ENCODE data around the gene MAK. TPM values are rescaled to one million over a fixed set of nuclear protein-coding genes. Genes with fewer than 3 reads are reported as not detected.
"Not testable (repeated sequence)": the region's sequence is repeated elsewhere in the genome, so short reads cannot be mapped to it uniquely, and the experiment has no call there.

The MAK gene
- polyA plus RNA-seq, 2 of the 4 experiments (the other 2 are of a cell fraction) = 0.05 to 0.09 TPM

DNA sequence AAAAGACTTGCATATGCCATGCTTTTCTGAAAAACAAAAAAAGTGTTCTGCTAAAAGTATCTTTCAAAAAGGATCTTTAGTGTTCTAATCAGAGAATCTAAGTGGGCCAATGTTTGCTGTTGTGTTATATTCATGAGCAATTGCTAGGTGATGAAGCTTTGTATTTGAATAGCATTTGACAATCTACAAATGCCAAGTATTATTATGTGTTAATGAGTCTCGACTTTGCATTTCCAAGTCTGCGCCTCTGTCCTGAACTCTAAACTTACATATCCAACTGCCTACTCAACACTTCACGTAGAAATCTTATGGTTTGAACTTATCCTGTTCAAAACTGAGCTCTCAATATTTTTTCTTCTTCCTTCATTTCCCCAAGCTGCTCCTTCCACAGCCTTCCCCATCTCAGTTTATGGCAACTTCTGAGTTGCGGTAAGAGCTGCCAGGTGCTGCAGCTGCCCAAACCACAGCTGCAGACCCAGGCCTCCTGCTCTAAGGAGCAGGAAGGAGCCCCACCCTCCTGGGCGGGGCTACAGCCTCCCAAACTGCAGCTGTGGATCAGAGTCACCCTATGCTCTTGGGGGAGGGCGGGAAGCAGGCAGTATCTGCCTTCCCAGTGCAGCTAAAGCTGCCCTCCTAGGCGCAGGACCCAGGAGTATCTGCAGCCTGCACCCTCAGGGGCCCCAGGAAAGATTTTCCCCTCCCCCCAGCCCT lies 16.7 kb upstream of the MAK start:
- no peaks in the 10 kb centered on the region for H3K4me1 ChIP-seq
- DNase-seq (ENCODE audit: low read depth in 1 of 2, low spot score in 1 of 2) (no peak), FAIRE-seq (no peak), ATAC-seq (no peak)
- H3K4me2 ChIP-seq = no peak overlapping the region
- TF ChIP-seq ZFP36 (IDR thresholded peaks at IDR 0.05; ENCODE audit: borderline replicate concordance, partially characterized antibody) = no peak
- TF ChIP-seq TP53 (CRISPR knock-in tag; IDR thresholded peaks at IDR 0.05) = no peak
- TF ChIP-seq, protein P1, sequence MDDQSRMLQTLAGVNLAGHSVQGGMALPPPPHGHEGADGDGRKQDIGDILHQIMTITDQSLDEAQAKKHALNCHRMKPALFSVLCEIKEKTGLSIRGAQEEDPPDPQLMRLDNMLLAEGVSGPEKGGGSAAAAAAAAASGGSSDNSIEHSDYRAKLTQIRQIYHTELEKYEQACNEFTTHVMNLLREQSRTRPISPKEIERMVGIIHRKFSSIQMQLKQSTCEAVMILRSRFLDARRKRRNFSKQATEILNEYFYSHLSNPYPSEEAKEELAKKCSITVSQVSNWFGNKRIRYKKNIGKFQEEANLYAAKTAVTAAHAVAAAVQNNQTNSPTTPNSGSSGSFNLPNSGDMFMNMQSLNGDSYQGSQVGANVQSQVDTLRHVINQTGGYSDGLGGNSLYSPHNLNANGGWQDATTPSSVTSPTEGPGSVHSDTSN (IDR thresholded peaks at IDR 0.05) = no peak
- no peak for TF ChIP-seq ZC3H11A (IDR thresholded peaks at IDR 0.05)
- no peak for TF ChIP-seq MAFK (IDR thresholded peaks at IDR 0.05; ENCODE audit: partially characterized antibody)
- no peak for TF ChIP-seq RCOR1 (IDR thresholded peaks at IDR 0.05; ENCODE audit: low read depth, low read length)
- no peak for TF ChIP-seq HOXA7 (CRISPR knock-in tag; IDR thresholded peaks at IDR 0.05)
- TF ChIP-seq, protein P2, sequence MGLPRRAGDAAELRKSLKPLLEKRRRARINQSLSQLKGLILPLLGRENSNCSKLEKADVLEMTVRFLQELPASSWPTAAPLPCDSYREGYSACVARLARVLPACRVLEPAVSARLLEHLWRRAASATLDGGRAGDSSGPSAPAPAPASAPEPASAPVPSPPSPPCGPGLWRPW (IDR thresholded peaks at IDR 0.05) = no peak
- no peak for TF ChIP-seq ZSCAN20 (CRISPR knock-in tag; IDR thresholded peaks at IDR 0.05)
- TF ChIP-seq, protein P3, sequence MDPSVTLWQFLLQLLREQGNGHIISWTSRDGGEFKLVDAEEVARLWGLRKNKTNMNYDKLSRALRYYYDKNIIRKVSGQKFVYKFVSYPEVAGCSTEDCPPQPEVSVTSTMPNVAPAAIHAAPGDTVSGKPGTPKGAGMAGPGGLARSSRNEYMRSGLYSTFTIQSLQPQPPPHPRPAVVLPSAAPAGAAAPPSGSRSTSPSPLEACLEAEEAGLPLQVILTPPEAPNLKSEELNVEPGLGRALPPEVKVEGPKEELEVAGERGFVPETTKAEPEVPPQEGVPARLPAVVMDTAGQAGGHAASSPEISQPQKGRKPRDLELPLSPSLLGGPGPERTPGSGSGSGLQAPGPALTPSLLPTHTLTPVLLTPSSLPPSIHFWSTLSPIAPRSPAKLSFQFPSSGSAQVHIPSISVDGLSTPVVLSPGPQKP (IDR thresholded peaks at IDR 0.05; ENCODE audit: low read depth, low read length) = no peak
- no peak for TF ChIP-seq RNF2 (IDR thresholded peaks at IDR 0.05; ENCODE audit: borderline replicate concordance, low read depth)
- no peak for TF ChIP-seq PHF8 (IDR thresholded peaks at IDR 0.05; ENCODE audit: borderline replicate concordance, low read depth)
- ChIA-PET CTCF (no interaction called here), POLR2A (no interaction called here)
- H3K4me3 ChIP-seq = no peak overlapping the region
- no peak overlapping the region for H3K27ac ChIP-seq
- no peaks in the 10 kb centered on the region for H3K9me3 ChIP-seq
- WGBS (ENCODE audit: missing lambda C conversion rate) = 82% methylated on average over 6 of the region's 7 CpGs

DNA sequence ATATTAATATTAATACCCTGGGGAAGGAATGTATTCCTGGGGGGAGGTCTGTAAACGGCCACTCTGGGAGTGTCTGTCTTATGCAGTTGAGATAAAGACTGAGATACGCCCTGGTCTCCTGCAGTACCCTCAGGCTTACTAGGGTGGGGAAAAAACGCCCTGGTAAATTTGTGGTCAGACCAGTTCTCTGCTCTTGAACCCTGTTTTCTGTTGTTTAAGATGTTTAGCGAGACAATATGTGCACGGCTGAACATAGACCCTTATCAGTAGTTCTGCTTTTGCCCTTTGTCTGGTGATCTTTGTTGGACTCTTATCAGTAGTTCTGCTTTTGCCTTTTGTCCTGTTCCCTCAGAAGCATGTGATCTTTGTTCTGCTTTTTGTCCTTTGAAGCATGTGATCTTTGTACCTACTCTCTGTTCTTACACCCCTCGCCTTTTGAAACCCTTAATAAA lies 15.5 kb upstream of the MAK start:
- CTCF ChIA-PET; POLR2A ChIA-PET; ATAC-seq; H3K4me3 ChIP-seq; H3K27ac ChIP-seq; H3K9me3 ChIP-seq; H3K4me1 ChIP-seq; DNase-seq (ENCODE audit: low read depth in 1 of 2, low spot score in 1 of 2); FAIRE-seq; H3K4me2 ChIP-seq: not testable (repeated sequence)
- WGBS (ENCODE audit: missing lambda C conversion rate) = 32% methylated on average over 6 of the region's 6 CpGs

DNA sequence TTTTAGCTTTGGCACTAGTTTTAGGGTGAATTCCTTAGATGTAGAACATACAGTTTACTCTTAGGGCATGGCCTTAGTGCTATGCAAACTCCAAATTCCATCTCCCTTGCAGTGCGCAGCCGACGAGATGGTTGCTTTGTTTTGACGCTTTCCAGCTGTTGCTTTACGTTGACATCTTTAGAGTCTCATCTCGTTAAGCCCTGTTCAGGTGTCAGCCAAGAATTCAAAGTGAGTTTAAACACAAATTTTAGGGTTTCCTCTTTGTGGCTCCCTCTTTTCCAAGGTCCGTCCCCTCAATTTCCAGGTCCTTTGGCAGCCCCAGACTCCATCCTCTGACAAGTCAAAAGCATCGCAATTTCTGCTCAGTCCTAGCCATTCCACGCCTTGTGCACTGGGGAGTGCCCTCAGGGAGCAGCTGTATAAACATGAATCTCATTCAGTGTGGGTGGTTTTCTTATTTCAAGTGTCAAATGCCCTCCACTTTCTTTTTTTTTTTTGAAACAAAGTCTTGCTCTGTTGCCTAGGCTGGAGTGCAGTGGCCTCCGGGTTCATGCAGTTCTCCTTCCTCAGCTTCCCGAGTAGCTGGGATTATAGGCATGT lies 14.1 kb upstream of the MAK start:
- no peak for ATAC-seq
- FAIRE-seq = no peak
- H3K27ac ChIP-seq = no peak overlapping the region
- ChIA-PET POLR2A (no interaction called here), CTCF (no interaction called here)
- 67% methylated on average over 11 of the region's 11 CpGs for whole genome bisulfite sequencing (ENCODE audit: missing lambda C conversion rate)
- H3K4me2 ChIP-seq = no peak overlapping the region
- no peaks in the 10 kb centered on the region for H3K4me1 ChIP-seq
- no peak overlapping the region for H3K4me3 ChIP-seq
- TF ChIP-seq HOXA7 (CRISPR knock-in tag; IDR thresholded peaks at IDR 0.05) (no peak), FOXS1 (CRISPR knock-in tag; IDR thresholded peaks at IDR 0.05) (no peak), EHMT2 (IDR thresholded peaks at IDR 0.05; ENCODE audit: low read depth) (no peak), NFE2L2 (conservative IDR thresholded peaks at IDR 0.05; ENCODE audit: low read length) (no peak), HOXB5 (CRISPR knock-in tag; IDR thresholded peaks at IDR 0.05) (no peak)
- TF ChIP-seq, protein P4, sequence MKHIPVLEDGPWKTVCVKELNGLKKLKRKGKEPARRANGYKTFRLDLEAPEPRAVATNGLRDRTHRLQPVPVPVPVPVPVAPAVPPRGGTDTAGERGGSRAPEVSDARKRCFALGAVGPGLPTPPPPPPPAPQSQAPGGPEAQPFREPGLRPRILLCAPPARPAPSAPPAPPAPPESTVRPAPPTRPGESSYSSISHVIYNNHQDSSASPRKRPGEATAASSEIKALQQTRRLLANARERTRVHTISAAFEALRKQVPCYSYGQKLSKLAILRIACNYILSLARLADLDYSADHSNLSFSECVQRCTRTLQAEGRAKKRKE (CRISPR knock-in tag; IDR thresholded peaks at IDR 0.05; ENCODE audit: low read depth) = no peak
- DNase-seq (ENCODE audit: low read depth in 1 of 2, low spot score in 1 of 2) = no peak
- H3K9me3 ChIP-seq = no peaks in the 10 kb centered on the region
